Prostate gland (tissue), 2 donors: ENCODE results near the gene GGN. TPM values are rescaled to one million over a fixed set of nuclear protein-coding genes. Genes with fewer than 3 reads are reported as not detected.

ENCODE experiments used
- DNase-seq: peaks from one replicate; pipeline ENCODE4 v3.0.0-alpha.2; 2019; ENCODE audit warnings: low spot score
- H3K27ac ChIP-seq, 2 donors: fragments of 200-600 bp; sonication (generic); 2 replicates each; pipeline ENCODE4 v1.5.1; 2017 to 2019
- H3K27me3 ChIP-seq: fragments of 200-600 bp; sonication (generic); replicated peaks from 2 replicates; pipeline ENCODE4 v1.5.1; 2019; ENCODE audit not compliant: insufficient read depth
- H3K36me3 ChIP-seq, 2 donors: fragments of 200-600 bp; sonication (generic); 1 replicate in 1 of 2; 2 replicates in 1 of 2; pipeline versions ENCODE4 v1.5.1 to v1.8.1; 2017 to 2019
- H3K4me1 ChIP-seq: fragments of 200-600 bp; sonication (generic); replicated peaks from 2 replicates; pipeline ENCODE4 v1.5.1; 2019
- H3K4me3 ChIP-seq, 2 donors: fragments of 200-600 bp; sonication (generic); 2 replicates each; pipeline ENCODE4 v1.5.1; 2017 to 2019
- H3K9me3 ChIP-seq: fragments of 200-600 bp; sonication (generic); 2 replicates; pipeline ENCODE4 v1.5.1; 2017
- POLR2A ChIP-seq: fragments of 450-650 bp; IDR thresholded peaks from one replicate; pipeline ENCODE4 v1.6.1; 2016; ENCODE audit warnings: antibody characterized with exemption, mild to moderate bottlenecking
- POLR2AphosphoS5 ChIP-seq: sonication (generic); formaldehyde crosslinking; IDR thresholded peaks from one replicate; pipeline ENCODE4 v1.6.1; 2017; ENCODE audit warnings: antibody characterized with exemption
- WGBS: methylation state at CpG from one replicate; pipeline ENCODE4 v1.1.5; 2018; 5-methylcytosine and 5-hydroxymethylcytosine counted together
- intact Hi-C: fragments of 100-400 bp; cut with DNase I; formaldehyde crosslinking; loops from one replicate; pipeline ENCODE4 v1.14.2; 2022
- total RNA-seq, 2 donors: library from RNA; depleted of rRNA; stranded (reverse); fragments of >200 nt; gene quantifications; one replicate each; pipeline ENCODE4 v1.1.0, GENCODE V29; 2016
- TF ChIP-seq, protein P1 (sequence below), 4 experiments: fragments of 200-600 bp in 2 of 4; fragments of 450-650 bp in 2 of 4; sonication (generic) in 2 of 4; IDR thresholded peaks; 1 replicate in 3 of 4; 2 replicates in 1 of 4; pipeline ENCODE4 v1.5.1; 2016 to 2019; ENCODE audit warnings: antibody characterized with exemption in 4 of 4, mild to moderate bottlenecking in 2 of 4, moderate library complexity in 2 of 4

GGN gene
- total RNA-seq, 2 donors from 2014 or later: 0.27 to 7.4 TPM

DNA sequence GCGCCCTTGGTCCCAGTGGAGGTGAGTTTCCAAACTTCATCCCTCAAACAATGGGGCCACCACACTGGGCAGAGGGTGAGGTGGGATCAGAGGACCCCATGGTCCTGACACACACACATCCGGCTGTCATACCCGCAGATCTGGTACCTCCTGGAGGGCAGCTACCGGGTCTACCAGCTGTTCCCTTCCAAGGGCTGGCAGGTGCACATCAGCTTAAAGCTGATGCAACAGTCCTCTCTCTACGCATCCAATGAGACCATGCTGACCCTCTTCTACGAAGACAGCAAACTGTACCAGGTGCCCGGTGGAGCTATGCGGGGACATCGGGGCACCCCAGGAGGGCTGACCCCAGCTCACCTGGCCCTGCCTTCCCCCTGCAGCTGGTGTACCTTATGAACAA lies 27.5 kb downstream of the GGN start:
- no peak overlapping the region for H3K27ac ChIP-seq
- peaks cover 3% of the 10 kb centered on the region for H3K27me3 ChIP-seq
- H3K4me3 ChIP-seq: no peak overlapping the region
- DNase-seq: no peak
- no peaks in the 10 kb centered on the region for H3K9me3 ChIP-seq
- no peaks in the 10 kb centered on the region for H3K36me3 ChIP-seq
- intact Hi-C loops: no loop called here
- TF ChIP-seq, protein P1, sequence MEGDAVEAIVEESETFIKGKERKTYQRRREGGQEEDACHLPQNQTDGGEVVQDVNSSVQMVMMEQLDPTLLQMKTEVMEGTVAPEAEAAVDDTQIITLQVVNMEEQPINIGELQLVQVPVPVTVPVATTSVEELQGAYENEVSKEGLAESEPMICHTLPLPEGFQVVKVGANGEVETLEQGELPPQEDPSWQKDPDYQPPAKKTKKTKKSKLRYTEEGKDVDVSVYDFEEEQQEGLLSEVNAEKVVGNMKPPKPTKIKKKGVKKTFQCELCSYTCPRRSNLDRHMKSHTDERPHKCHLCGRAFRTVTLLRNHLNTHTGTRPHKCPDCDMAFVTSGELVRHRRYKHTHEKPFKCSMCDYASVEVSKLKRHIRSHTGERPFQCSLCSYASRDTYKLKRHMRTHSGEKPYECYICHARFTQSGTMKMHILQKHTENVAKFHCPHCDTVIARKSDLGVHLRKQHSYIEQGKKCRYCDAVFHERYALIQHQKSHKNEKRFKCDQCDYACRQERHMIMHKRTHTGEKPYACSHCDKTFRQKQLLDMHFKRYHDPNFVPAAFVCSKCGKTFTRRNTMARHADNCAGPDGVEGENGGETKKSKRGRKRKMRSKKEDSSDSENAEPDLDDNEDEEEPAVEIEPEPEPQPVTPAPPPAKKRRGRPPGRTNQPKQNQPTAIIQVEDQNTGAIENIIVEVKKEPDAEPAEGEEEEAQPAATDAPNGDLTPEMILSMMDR (IDR thresholded peaks at IDR 0.05): no peak
- TF ChIP-seq POLR2A: no peak
- no peak for TF ChIP-seq POLR2AphosphoS5
- 79% methylated on average over 9 of the region's 9 CpGs for WGBS
- H3K4me1 ChIP-seq: no peaks in the 10 kb centered on the region

DNA sequence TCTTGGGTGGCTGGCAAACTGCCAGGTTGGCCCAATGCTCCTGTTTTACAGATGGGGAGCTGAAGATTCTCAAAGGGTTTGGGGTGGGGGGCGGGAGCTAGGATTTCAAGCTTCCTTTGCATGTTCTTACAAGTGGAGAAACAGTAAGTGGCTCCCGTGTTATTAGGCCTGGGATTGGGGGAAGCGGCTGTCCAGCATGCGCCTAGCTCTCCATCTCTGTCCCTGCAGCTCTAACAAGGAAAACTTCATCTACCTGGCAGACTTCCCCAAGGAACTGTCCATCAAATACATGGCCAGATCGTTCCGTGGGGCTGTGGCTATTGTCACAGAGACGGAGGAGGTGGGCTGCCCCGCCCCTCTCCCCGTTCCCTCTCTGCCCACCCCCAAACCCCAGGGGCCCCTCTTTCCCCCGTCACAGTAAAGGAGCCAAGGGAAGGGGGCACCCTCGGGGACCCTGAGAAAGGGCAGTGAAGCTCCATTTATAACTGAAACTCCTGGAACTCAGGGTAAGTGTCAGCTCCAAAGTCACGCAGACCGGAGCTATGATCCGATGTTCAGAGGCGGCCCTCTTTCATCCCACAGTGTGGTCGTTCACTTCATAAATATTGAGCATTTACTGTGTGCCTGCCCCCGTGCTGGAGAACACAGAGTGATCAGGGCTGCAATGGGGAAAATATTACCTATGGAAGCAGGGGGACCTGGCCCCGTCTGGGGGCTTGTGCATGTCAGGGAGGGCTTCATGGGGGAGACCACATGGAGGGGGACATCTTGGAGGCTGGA lies 28.4 kb downstream of the GGN start:
- DNase-seq: no peak
- intact Hi-C loops: no loop called here
- Histone ChIP-seq H3K27me3 (peaks cover 3% of the 10 kb centered on the region), H3K27ac (no peak overlapping the region), H3K4me1 (no peaks in the 10 kb centered on the region), H3K9me3 (no peaks in the 10 kb centered on the region), H3K36me3 (no peaks in the 10 kb centered on the region), H3K4me3 (no peak overlapping the region)
- TF ChIP-seq POLR2AphosphoS5 (no peak), POLR2A (no peak)
- TF ChIP-seq, protein P1 (IDR thresholded peaks at IDR 0.05): no peak
- WGBS: 42% methylated on average over 18 of the region's 18 CpGs

DNA sequence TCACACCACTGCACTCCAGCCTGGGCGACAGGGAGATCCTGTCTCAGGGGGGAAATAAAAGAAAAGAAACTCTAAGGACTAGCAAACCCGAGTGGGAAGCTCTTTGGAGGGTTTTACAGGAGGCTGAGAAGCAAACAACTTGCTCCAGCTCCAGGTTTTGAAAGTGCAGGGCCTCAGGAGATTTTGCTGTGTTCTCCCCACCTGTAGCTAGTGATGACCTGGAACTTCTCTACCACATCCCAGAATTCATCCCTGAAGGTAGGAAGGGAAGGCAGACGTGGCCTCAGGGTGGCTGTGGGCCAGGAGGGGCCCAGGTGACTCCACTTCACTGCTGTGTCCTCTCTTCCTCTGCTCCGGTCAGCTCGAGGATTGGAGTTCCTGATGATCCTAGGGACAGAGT lies 29.8 kb downstream of the GGN start:
- H3K4me1 ChIP-seq: no peaks in the 10 kb centered on the region
- intact Hi-C loops: no loop called here
- no peak overlapping the region for H3K27ac ChIP-seq
- peaks cover 3% of the 10 kb centered on the region for H3K27me3 ChIP-seq
- TF ChIP-seq POLR2A: no peak
- TF ChIP-seq POLR2AphosphoS5: no peak
- TF ChIP-seq, protein P1 (IDR thresholded peaks at IDR 0.05): no peak
- no peak for DNase-seq
- 32% methylated on average over 5 of the region's 5 CpGs for WGBS
- H3K9me3 ChIP-seq: no peaks in the 10 kb centered on the region
- no peak overlapping the region for H3K4me3 ChIP-seq
- H3K36me3 ChIP-seq: no peaks in the 10 kb centered on the region

DNA sequence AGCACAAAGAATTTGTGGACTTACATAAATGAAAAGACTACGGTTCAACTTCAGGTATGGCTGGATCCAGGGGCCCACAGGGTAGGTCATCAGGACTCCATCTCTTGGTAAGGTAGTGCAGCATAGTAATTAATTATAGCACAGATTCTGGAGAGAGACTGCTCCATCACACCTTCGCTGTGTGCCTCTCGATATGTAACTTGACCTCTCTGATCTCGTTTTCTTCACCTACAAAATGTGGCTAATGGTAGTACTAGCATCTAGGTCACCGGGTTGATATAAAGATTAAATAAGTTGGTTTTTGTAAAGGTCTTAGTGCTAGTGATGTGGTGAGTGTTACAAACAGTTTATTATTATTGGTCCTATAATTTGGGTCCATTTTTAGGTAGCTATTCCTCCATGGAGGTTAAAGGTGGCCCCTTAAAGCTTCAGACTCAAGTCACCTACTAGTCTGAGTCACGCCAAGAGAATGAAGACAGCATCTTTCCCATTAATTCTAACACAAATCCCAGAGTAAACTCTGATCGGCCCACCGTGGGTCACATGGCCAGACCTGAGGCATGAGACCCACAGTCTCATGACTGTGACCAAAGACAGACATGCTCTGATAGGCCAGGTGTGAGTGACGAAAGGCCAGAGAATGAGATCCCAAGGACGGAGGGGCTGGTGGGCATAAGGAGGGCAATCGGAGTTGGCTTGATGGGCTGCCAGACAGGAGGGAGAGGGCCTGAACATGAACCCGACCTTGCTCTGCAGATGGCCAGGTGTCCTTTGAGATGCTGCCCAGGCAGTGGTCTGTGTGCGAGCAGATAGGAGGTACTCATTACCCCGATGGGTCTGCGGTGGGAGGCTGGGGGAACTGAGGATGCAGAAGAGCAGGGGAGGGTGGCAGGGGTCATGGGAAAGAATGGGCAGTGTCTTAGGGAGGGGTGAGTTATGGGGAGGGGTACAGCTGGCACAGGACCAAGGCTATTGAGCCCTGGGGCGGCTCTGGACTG lies 31.8 kb downstream of the GGN start:
- 78% methylated on average over 16 of the region's 16 CpGs for WGBS
- intact Hi-C loops: no loop called here
- TF ChIP-seq POLR2A (no peak), POLR2AphosphoS5 (no peak)
- TF ChIP-seq, protein P1 (IDR thresholded peaks at IDR 0.05): no peak

More for the DNA sequence above, 31.8 kb downstream of the GGN start:
- H3K36me3 ChIP-seq: no peaks in the 10 kb centered on the region
- no peak overlapping the region for H3K4me3 ChIP-seq
- H3K27me3 ChIP-seq: peaks cover 3% of the 10 kb centered on the region
- H3K27ac ChIP-seq: no peak overlapping the region
- H3K4me1 ChIP-seq: no peaks in the 10 kb centered on the region
- no peaks in the 10 kb centered on the region for H3K9me3 ChIP-seq
- DNase-seq: no peak
